ENCODE data around the gene BIRC3. TPM values are rescaled to one million over a fixed set of nuclear protein-coding genes. Genes with fewer than 3 reads are reported as not detected.

Gene BIRC3
- polyA plus RNA-seq, 1 donor from 2014 or later = not detected

GRCh38 chr11:102360681-102361080 is 43.4 kb downstream of the BIRC3 start:
- Histone ChIP-seq H3K36me3 (ENCODE audit: insufficient read depth, low read length) (peaks cover 19% of the 10 kb centered on the region), H4K20me1 (ENCODE audit: insufficient read depth) (no peaks in the 10 kb centered on the region)

More at GRCh38 chr11:102360681-102361080, 43.4 kb downstream of the BIRC3 start:
- H3K4me2 ChIP-seq (ENCODE audit: low read length) = no peak overlapping the region
- no peaks in the 10 kb centered on the region for H3F3A ChIP-seq (ENCODE audit: insufficient read depth, low read length, poor library complexity, severe bottlenecking)
- peaks cover 3% of the 10 kb centered on the region for H3K79me2 ChIP-seq (replicated peaks; ENCODE audit: insufficient read depth, low read length)
- H3K27ac ChIP-seq (ENCODE audit: low read length) = no peak overlapping the region
- no peak overlapping the region for H2AFZ ChIP-seq (ENCODE audit: low read depth, low read length)
- no peaks in the 10 kb centered on the region for H3K27me3 ChIP-seq (ENCODE audit: insufficient read depth, low read depth, low read length)
- no peak overlapping the region for H3K4me3 ChIP-seq (ENCODE audit: low read length)
- no peak for TF ChIP-seq RAD21 (conservative IDR thresholded peaks at IDR 0.05)
- no peak for TF ChIP-seq TAF1 (IDR thresholded peaks at IDR 0.05; ENCODE audit: low read depth)
- TF ChIP-seq MXI1 (conservative IDR thresholded peaks at IDR 0.05; ENCODE audit: poor library complexity, severe bottlenecking) = no peak
- TF ChIP-seq REST (IDR thresholded peaks at IDR 0.05; ENCODE audit: borderline replicate concordance) = no peak
- no peak for TF ChIP-seq EZH2 (IDR thresholded peaks at IDR 0.05; ENCODE audit: borderline replicate concordance, insufficient read depth, low read length, poor library complexity, severe bottlenecking)
- TF ChIP-seq CTCF (IDR thresholded peaks at IDR 0.05; ENCODE audit: poor library complexity, severe bottlenecking) = no peak
- no peak for TF ChIP-seq POLR2AphosphoS5 (IDR thresholded peaks at IDR 0.05)
- no peak for TF ChIP-seq SMC3 (conservative IDR thresholded peaks at IDR 0.05; ENCODE audit: poor library complexity)
- no peaks in the 10 kb centered on the region for H3K9me3 ChIP-seq (ENCODE audit: low read length)
- no peaks in the 10 kb centered on the region for H3K9me2 ChIP-seq (ENCODE audit: insufficient read depth, low read length)
- H3K9ac ChIP-seq (ENCODE audit: low read length) = no peak overlapping the region

Data from neural cell (in vitro differentiated cells).